OCI-LY1 (cell line): ENCODE data around the gene IRX1.

Source experiments
- H2AFZ ChIP-seq: fragments of 200-600 bp; sonication (generic), shearing (Covaris generic); 2 replicates; pipeline ENCODE4 v1.6.0; 2014; ENCODE audit warnings: antibody characterized with exemption, mild to moderate bottlenecking, low read length
- H3F3A ChIP-seq: fragments of 200-600 bp; sonication (generic), shearing (Covaris generic); 2 replicates; pipeline ENCODE4 v1.6.0; 2014; ENCODE audit warnings: mild to moderate bottlenecking, antibody characterized with exemption, low read length, moderate library complexity; ENCODE audit not compliant: insufficient read depth
- H3K27ac ChIP-seq: fragments of 200-600 bp; sonication (generic); 2 replicates; pipeline ENCODE4 v1.5.1; 2014; ENCODE audit warnings: low read length, mixed run types, mild to moderate bottlenecking, low read depth; ENCODE audit not compliant: poor library complexity, severe bottlenecking
- H3K27me3 ChIP-seq: fragments of 200-600 bp; sonication (generic); 2 replicates; pipeline ENCODE4 v1.6.0; 2014; ENCODE audit warnings: antibody characterized with exemption, mild to moderate bottlenecking, low read length, moderate library complexity; ENCODE audit not compliant: insufficient read depth
- H3K36me3 ChIP-seq: fragments of 200-600 bp; sonication (generic); 2 replicates; pipeline ENCODE4 v1.6.1; 2014; ENCODE audit warnings: mild to moderate bottlenecking, antibody characterized with exemption, low read length, moderate library complexity, mixed read lengths; ENCODE audit not compliant: insufficient read depth
- H3K4me1 ChIP-seq: fragments of 200-600 bp; sonication (generic); 2 replicates; pipeline ENCODE4 v1.5.1; 2014; ENCODE audit warnings: mild to moderate bottlenecking, low read length, moderate library complexity; ENCODE audit not compliant: insufficient read depth, severe bottlenecking
- H3K4me2 ChIP-seq: fragments of 200-600 bp; sonication (generic), shearing (Covaris generic); 2 replicates; pipeline ENCODE4 v1.6.1; 2014; ENCODE audit warnings: low read length
- H3K4me3 ChIP-seq: fragments of 200-600 bp; sonication (generic); 2 replicates; pipeline ENCODE4 v1.5.1; 2014; ENCODE audit warnings: low read length, low read depth, mild to moderate bottlenecking, mixed read lengths; ENCODE audit not compliant: poor library complexity, severe bottlenecking
- H3K79me2 ChIP-seq: fragments of 200-600 bp; shearing (Covaris generic); 2 replicates; pipeline ENCODE4 v1.6.1; 2016; ENCODE audit warnings: mixed run types, low read length, mixed read lengths; ENCODE audit not compliant: insufficient read depth
- H3K9ac ChIP-seq: fragments of 200-600 bp; sonication (generic), shearing (Covaris generic); 2 replicates; pipeline ENCODE4 v1.6.1; 2014; ENCODE audit warnings: mild to moderate bottlenecking, low read length, mixed read lengths
- H3K9me2 ChIP-seq: fragments of 200-600 bp; sonication (generic), shearing (Covaris generic); 2 replicates; pipeline ENCODE4 v1.6.1; 2014; ENCODE audit warnings: low read depth, mild to moderate bottlenecking, low read length, mixed read lengths
- H3K9me3 ChIP-seq: fragments of 200-600 bp; shearing (Covaris generic); 2 replicates; pipeline ENCODE4 v1.6.1; 2014; ENCODE audit warnings: low read length, mixed read lengths
- H4K20me1 ChIP-seq: fragments of 200-600 bp; sonication (generic), shearing (Covaris generic); 2 replicates; pipeline ENCODE4 v1.6.0; 2016; ENCODE audit warnings: mild to moderate bottlenecking, low read length; ENCODE audit not compliant: insufficient read depth
- CTCF ChIP-seq: fragments of 200-600 bp; sonication (generic), shearing (Covaris generic); IDR thresholded peaks from 2 replicates; pipeline ENCODE4 v1.5.1; 2017; ENCODE audit warnings: mild to moderate bottlenecking, antibody characterized with exemption, low read length, moderate library complexity, mixed read lengths
- EZH2 ChIP-seq: fragments of 200-600 bp; sonication (generic), shearing (Covaris generic); IDR thresholded peaks from 2 replicates; pipeline ENCODE4 v1.8.0; 2017; ENCODE audit warnings: borderline replicate concordance, mixed run types, mild to moderate bottlenecking, antibody characterized with exemption, low read length, moderate library complexity, mixed read lengths

IRX1 gene

GRCh38 chr5:3609120-3609681, 13.6 kb downstream of the IRX1 start:
- Histone ChIP-seq H3K27ac (no peak overlapping the region), H3F3A (no peaks in the 10 kb centered on the region), H2AFZ (no peak overlapping the region), H3K4me2 (no peak overlapping the region), H3K27me3 (no peaks in the 10 kb centered on the region; the same call in 1 of the 2 replicates), H3K4me1 (no peaks in the 10 kb centered on the region), H3K9me2 (no peaks in the 10 kb centered on the region), H3K9ac (no peak overlapping the region), H3K9me3 (no peaks in the 10 kb centered on the region), H4K20me1 (no peaks in the 10 kb centered on the region), H3K4me3 (no peak overlapping the region), H3K79me2 (no peaks in the 10 kb centered on the region), H3K36me3 (no peaks in the 10 kb centered on the region)
- no peak for TF ChIP-seq CTCF
- no peak for TF ChIP-seq EZH2

DNA sequence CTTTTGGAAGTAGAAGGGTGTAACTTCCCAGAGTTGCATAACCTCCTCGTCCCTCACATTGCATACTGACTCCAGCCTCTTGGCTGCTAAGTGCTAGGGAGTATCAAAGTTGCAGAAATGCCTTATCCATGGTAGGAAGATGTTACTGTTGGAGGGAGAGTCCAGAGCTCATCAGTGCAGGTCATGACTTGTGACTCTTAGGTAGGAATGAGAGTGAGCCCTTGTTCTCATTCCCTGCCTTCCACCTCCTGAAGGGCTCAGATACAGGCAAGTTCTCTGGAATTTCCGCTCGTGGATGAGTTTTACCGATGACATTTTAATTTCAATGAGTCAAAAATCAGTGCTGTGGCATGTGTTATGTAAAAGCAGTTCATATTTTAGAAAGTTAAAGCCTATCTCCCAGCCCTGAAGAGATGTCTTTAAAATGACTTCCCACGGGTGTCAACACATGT, 17.0 kb downstream of the IRX1 start:
- Histone ChIP-seq H3F3A (no peaks in the 10 kb centered on the region), H3K9me3 (no peaks in the 10 kb centered on the region), H3K27ac (no peak overlapping the region), H3K4me1 (no peaks in the 10 kb centered on the region), H3K79me2 (no peaks in the 10 kb centered on the region), H3K9ac (no peak overlapping the region), H4K20me1 (no peaks in the 10 kb centered on the region), H3K9me2 (no peaks in the 10 kb centered on the region), H3K4me3 (no peak overlapping the region), H3K4me2 (no peak overlapping the region), H2AFZ (no peak overlapping the region), H3K36me3 (no peaks in the 10 kb centered on the region), H3K27me3 (no peaks in the 10 kb centered on the region; the same call in 1 of the 2 replicates)
- TF ChIP-seq EZH2 (no peak), CTCF (no peak)

- no peaks in the 10 kb centered on the region for H3K9me3 ChIP-seq
- H3K9ac ChIP-seq = no peak overlapping the region
- H3K27ac ChIP-seq = no peak overlapping the region
- no peaks in the 10 kb centered on the region for H3K4me1 ChIP-seq
- H3K4me3 ChIP-seq = no peak overlapping the region
- TF ChIP-seq EZH2 = no peak
- no peak for TF ChIP-seq CTCF
- H3K79me2 ChIP-seq = no peaks in the 10 kb centered on the region
- no peaks in the 10 kb centered on the region for H4K20me1 ChIP-seq
- H3K36me3 ChIP-seq = no peaks in the 10 kb centered on the region
- no peaks in the 10 kb centered on the region for H3K9me2 ChIP-seq
- H3K4me2 ChIP-seq = no peak overlapping the region
- H3K27me3 ChIP-seq = no peaks in the 10 kb centered on the region
- H2AFZ ChIP-seq = no peak overlapping the region
- H3F3A ChIP-seq = no peaks in the 10 kb centered on the region
Measured at GRCh38 chr5:3613726-3614125, 18.1 kb downstream of the IRX1 start.
